Ovary (tissue), 3 donors: ENCODE results near the gene APBB1.

Experiments
- EP300 ChIP-seq: sonication (generic); formaldehyde crosslinking; IDR thresholded peaks from one replicate; pipeline ENCODE4 v1.6.1; 2017; ENCODE audit warnings: antibody characterized with exemption
- TF ChIP-seq, protein P1 (sequence below), 3 donors: fragments of 450-650 bp in 2 of 3; fragments of 200-600 bp in 1 of 3; IDR thresholded peaks; one replicate each; pipeline versions ENCODE4 v1.5.1 to v1.8.0; 2016 to 2022; ENCODE audit warnings: antibody characterized with exemption in 3 of 3, mild to moderate bottlenecking in 1 of 3
- donor health status: DM: no; HTN: no; CAD: no.

DNA sequence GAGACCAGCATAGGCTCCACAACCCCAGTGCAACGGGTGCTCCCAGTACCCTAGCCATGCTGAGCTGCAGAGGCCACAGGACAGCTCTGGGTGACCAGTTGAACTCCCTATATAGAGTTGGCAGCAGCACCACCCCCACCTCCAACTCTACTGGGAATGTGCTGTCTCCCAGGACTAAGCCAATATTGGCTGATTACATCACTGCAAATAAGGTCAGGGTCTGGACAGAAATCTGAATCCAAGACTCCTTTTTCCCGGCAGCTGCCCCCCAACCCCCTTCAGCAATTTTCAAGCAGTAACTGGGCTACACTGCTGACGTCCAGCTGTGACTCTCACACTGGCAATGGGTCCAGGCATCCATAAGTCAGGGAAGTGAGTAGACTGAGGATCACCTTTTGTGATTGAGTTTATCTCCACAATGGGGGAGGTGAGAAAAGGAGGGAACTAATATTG is 22.0 kb upstream of the APBB1 start, which contains the start of gene HPX:
- TF ChIP-seq, protein P1, sequence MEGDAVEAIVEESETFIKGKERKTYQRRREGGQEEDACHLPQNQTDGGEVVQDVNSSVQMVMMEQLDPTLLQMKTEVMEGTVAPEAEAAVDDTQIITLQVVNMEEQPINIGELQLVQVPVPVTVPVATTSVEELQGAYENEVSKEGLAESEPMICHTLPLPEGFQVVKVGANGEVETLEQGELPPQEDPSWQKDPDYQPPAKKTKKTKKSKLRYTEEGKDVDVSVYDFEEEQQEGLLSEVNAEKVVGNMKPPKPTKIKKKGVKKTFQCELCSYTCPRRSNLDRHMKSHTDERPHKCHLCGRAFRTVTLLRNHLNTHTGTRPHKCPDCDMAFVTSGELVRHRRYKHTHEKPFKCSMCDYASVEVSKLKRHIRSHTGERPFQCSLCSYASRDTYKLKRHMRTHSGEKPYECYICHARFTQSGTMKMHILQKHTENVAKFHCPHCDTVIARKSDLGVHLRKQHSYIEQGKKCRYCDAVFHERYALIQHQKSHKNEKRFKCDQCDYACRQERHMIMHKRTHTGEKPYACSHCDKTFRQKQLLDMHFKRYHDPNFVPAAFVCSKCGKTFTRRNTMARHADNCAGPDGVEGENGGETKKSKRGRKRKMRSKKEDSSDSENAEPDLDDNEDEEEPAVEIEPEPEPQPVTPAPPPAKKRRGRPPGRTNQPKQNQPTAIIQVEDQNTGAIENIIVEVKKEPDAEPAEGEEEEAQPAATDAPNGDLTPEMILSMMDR (IDR thresholded peaks at IDR 0.05), result no peak
- no peak for TF ChIP-seq EP300
